Esophagus (tissue), 2 donors: ENCODE data around the gene SFXN3. TPM values are rescaled to one million over a fixed set of nuclear protein-coding genes. Genes with fewer than 3 reads are reported as not detected.
A peak's percentile ranks its signal among the peaks of the same experiment; 100 is the strongest.

Source experiments
- H3K27ac ChIP-seq, 2 donors: one replicate each; pipeline ENCODE4 v1.5.1; 2013; ENCODE audit warnings: low read depth in 2 of 2, mild to moderate bottlenecking in 2 of 2, inconsistent platforms in 1 of 2, low read length in 1 of 2, moderate library complexity in 1 of 2
- H3K27me3 ChIP-seq, 2 donors: one replicate each; pipeline ENCODE4 v1.6.1; 2013; ENCODE audit warnings: low read length in 2 of 2, control low read depth in 1 of 2, mild to moderate bottlenecking in 1 of 2; ENCODE audit not compliant: insufficient read depth in 2 of 2, control insufficient read depth in 1 of 2
- H3K36me3 ChIP-seq, 2 donors: one replicate each; pipeline ENCODE4 v1.6.1; 2013; ENCODE audit warnings: low read length in 1 of 2; ENCODE audit not compliant: control insufficient read depth in 2 of 2, insufficient read depth in 2 of 2
- H3K4me1 ChIP-seq, 2 donors: one replicate each; pipeline ENCODE4 v1.6.1; 2013; ENCODE audit warnings: low read length in 1 of 2; ENCODE audit not compliant: control insufficient read depth in 2 of 2, insufficient read depth in 2 of 2
- H3K4me3 ChIP-seq, 2 donors: one replicate each; pipeline ENCODE4 v1.5.1; 2013; ENCODE audit warnings: low read length in 2 of 2, mild to moderate bottlenecking in 2 of 2, low read depth in 1 of 2, moderate library complexity in 1 of 2
- H3K9me3 ChIP-seq, 2 donors: one replicate each; pipeline ENCODE4 v1.6.1; 2013; ENCODE audit warnings: mild to moderate bottlenecking in 2 of 2, low read depth in 1 of 2, low read length in 1 of 2, moderate library complexity in 1 of 2; ENCODE audit not compliant: control insufficient read depth in 2 of 2, insufficient read depth in 1 of 2
- WGBS, 2 donors: extraction: QIAGEN DNeasy Blood & Tissue Kit; methylation state at CpG; one replicate each; pipeline ENCODE4 v1.1.7; 2013; 5-methylcytosine and 5-hydroxymethylcytosine counted together
- polyA plus RNA-seq, 2 donors: library from polyadenylated mRNA; stranded (reverse); fragments of 200-250 nt; gene quantifications; one replicate each; pipeline ENCODE4 v1.2.3, GENCODE V29; 2013
- donor health status: healthy with polysubstance abuse.
- donor health status: Bipolar disorder and iron deficiency.

The SFXN3 gene
- polyA plus RNA-seq, 2 donors: 5.2 to 5.7 TPM

DNA sequence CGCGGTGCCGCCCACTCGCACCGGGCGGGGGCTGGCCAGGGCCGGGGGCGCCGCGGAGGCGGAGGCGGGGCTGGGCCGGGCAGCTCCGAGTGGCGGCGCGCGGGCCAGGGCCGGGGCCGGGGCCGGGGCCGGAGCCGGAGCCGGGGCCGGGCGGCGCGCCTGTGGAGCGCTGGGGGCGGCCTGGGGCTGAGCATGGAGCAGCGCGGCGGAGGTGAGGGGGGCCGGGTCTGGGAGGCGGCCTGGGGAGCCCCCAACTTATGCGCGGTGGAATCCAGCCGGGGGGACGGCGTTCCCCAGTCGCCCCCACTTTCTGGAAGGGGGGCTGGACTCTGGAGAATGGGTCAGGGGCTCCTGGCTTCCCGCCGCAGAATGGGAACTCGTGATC, 31.3 kb upstream of the SFXN3 start, which contains the start of gene LZTS2:
Gene LZTS2, plus strand, starts transcription at position 67 of the 385 bp plus-strand sequence. CDS start 2,731 bp downstream, outside the sequence.
- H3K4me1 ChIP-seq: peaks cover 3 to 17% of the 10 kb centered on the region in 2 donors
- peaks cover 4 to 12% of the 10 kb centered on the region in 2 donors for H3K36me3 ChIP-seq
- peak within 1 kb of the TSS; percentile 63 to 83 for H3K4me3 ChIP-seq
- no peaks in the 10 kb centered on the region for H3K27me3 ChIP-seq
- 1 to 3% methylated on average over 23 to 44 of the region's 44 CpGs for WGBS, 2 donors
- no peaks in the 10 kb centered on the region for H3K9me3 ChIP-seq
- H3K27ac ChIP-seq: peak within 1 kb of the TSS; percentile 95 to 98

DNA sequence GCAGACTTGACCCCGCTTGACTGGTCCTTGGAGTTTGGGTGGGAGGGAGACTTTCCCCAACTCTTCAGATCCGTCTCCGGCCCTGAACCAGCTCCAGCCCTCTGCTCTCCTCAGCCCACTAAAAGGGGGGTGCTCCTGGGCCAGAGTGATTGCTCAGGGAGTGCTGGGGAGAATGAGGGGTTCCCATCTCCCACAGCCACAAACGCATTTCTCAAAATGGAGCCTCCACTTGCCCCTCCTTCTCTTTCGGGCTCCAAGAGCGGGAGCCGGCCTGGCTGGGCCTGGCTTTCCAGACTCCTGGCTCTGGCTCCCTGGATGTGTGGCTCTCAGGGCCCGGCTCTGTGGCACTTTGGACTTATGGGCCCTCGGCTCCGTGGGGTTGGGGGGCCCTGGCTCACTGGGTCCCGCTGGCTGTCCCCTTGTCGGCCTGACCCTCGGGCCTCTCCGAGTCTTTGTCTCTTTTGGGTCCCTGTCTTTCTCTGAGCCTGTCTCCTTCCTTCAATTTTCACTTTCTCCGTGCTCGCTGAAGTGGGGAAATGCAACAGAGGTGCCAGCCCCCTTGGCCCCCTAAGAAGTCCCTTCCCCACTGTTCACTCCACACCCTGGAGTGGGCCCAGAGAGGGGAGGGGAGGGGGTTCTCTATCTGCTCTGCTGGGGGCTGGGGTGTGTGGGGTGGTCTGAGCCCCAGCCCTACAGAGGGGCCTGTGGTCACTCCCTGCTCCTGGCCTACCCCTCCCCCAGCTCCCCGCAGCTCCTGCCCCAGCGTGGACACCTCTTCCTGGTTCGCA, 30.7 kb upstream of the SFXN3 start:
- Histone ChIP-seq H3K4me3 (peak overlapping the region; percentile 63 to 83), H3K4me1 (peaks cover 3 to 17% of the 10 kb centered on the region in 2 donors), H3K27ac (peak overlapping the region; percentile 95 to 98), H3K27me3 (no peaks in the 10 kb centered on the region), H3K36me3 (peaks cover 4 to 16% of the 10 kb centered on the region in 2 donors), H3K9me3 (no peaks in the 10 kb centered on the region)
- 10 to 15% methylated on average over 19 of the region's 19 CpGs for WGBS, 2 donors

GRCh38 chr10:101000915-101001658, 29.9 kb upstream of the SFXN3 start:
- 28 to 39% methylated on average over 12 of the region's 12 CpGs for WGBS, 2 donors
- peak overlapping the region; percentile 95 to 98 for H3K27ac ChIP-seq
- H3K4me3 ChIP-seq: peak overlapping the region; percentile 63 to 83
- peaks cover 4 to 21% of the 10 kb centered on the region in 2 donors for H3K36me3 ChIP-seq
- H3K27me3 ChIP-seq: no peaks in the 10 kb centered on the region
- peaks cover 3 to 17% of the 10 kb centered on the region in 2 donors for H3K4me1 ChIP-seq
- H3K9me3 ChIP-seq: no peaks in the 10 kb centered on the region

DNA sequence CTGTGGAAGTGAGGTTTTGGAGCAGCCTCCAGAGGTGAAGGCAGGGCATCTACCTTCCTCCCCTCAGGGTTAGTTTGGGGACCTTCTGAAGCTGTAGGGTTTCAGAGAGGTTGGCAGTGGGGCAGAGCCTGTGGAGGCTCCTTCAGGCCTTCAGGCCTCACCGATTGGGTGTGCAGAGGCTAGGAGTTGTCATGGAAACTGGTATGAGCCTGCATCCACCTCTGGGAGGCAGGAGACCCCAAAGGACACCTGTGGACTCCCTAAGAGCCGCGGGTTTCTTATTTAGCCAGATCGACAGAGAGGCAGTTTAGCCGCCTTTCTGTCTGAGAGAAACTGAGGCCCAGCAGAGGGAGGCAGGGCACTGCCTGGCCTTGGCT, 29.4 kb upstream of the SFXN3 start:
- Histone ChIP-seq H3K4me1 (peaks cover 3 to 13% of the 10 kb centered on the region in 2 donors), H3K4me3 (no peak overlapping the region), H3K36me3 (peaks cover 4 to 26% of the 10 kb centered on the region in 2 donors), H3K9me3 (no peaks in the 10 kb centered on the region), H3K27me3 (no peaks in the 10 kb centered on the region), H3K27ac (peak overlapping the region; percentile 50 to 78)
- WGBS, 2 donors: 56 to 67% methylated on average over 5 of the region's 5 CpGs

- H3K27ac ChIP-seq: peak overlapping the region; percentile 50 to 78
- H3K27me3 ChIP-seq: no peaks in the 10 kb centered on the region
- H3K4me3 ChIP-seq: peak overlapping the region in 1 of 2 donors; percentile 3
- H3K4me1 ChIP-seq: peaks cover 3 to 12% of the 10 kb centered on the region in 2 donors
- H3K36me3 ChIP-seq: peaks cover 4 to 31% of the 10 kb centered on the region in 2 donors
- H3K9me3 ChIP-seq: no peaks in the 10 kb centered on the region
- WGBS, 2 donors: 82 to 84% methylated on average over 10 to 11 of the region's 11 CpGs
These were observed 28.6 kb upstream of the SFXN3 start for GRCh38 chr10:101002456-101002855.

GRCh38 chr10:101003639-101004206, 27.3 kb upstream of the SFXN3 start:
- no peaks in the 10 kb centered on the region for H3K9me3 ChIP-seq
- peaks cover 4 to 31% of the 10 kb centered on the region in 2 donors for H3K36me3 ChIP-seq
- peaks cover 0 to 11% of the 10 kb centered on the region in 2 donors for H3K4me1 ChIP-seq
- H3K27ac ChIP-seq: no peak overlapping the region
- no peak overlapping the region for H3K4me3 ChIP-seq
- WGBS, 2 donors: 92 to 93% methylated on average over 18 of the region's 18 CpGs
- H3K27me3 ChIP-seq: no peaks in the 10 kb centered on the region

GRCh38 chr10:101005361-101005760, 25.7 kb upstream of the SFXN3 start:
- H3K4me3 ChIP-seq: no peak overlapping the region
- H3K36me3 ChIP-seq: peaks cover 4 to 31% of the 10 kb centered on the region in 2 donors
- peaks cover 4 to 11% of the 10 kb centered on the region in 2 donors for H3K4me1 ChIP-seq
- no peaks in the 10 kb centered on the region for H3K27me3 ChIP-seq
- no peaks in the 10 kb centered on the region for H3K9me3 ChIP-seq
- no peak overlapping the region for H3K27ac ChIP-seq
- 83 to 91% methylated on average over 23 of the region's 23 CpGs for WGBS, 2 donors

DNA sequence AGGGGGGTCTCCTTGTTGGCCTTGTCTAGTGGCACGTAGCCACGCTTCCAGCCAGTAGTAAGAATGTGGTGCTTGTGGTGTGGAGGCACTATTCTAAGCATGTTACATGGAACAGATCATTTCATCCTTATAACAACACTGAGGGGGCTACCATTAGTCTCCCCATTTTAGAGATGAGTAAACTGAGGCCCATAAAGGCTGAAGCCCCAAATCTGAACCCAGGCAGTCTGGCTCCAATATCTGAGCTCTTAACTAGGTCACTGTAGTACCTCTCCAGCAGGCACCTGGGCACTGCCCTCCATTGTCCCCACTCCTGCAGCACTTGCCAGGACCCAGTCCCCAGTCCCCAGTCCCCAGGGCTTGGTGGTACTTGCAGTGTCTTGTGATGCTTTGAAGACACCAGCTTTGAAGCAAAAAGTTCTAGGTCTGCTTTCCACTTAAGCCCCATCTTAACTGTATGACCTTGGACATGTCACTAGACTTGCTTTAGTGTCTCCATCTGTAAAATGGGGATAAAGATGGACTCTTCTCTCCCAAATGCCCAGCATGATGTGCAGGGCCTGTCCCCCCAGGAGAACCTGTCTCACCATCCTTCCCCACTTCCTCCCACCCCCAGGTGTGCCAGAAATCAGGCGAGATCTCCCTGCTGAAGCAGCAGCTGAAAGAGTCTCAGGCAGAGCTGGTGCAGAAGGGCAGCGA, 25.0 kb upstream of the SFXN3 start:
- Histone ChIP-seq H3K4me3 (no peak overlapping the region), H3K36me3 (peaks cover 4 to 31% of the 10 kb centered on the region in 2 donors)

GRCh38 chr10:101006593-101007098, 24.4 kb upstream of the SFXN3 start:
- Histone ChIP-seq H3K27ac (no peak overlapping the region), H3K4me1 (peaks cover 4% of the 10 kb centered on the region in 2 donors), H3K27me3 (no peaks in the 10 kb centered on the region), H3K9me3 (no peaks in the 10 kb centered on the region), H3K36me3 (peaks cover 4 to 31% of the 10 kb centered on the region in 2 donors), H3K4me3 (no peak overlapping the region)
- 81 to 83% methylated on average over 33 of the region's 33 CpGs for WGBS, 2 donors

More for the DNA sequence above, 25.0 kb upstream of the SFXN3 start:
- WGBS, 2 donors: 94 to 95% methylated on average over 4 of the region's 4 CpGs
- Histone ChIP-seq H3K4me1 (peaks cover 4 to 6% of the 10 kb centered on the region in 2 donors), H3K27me3 (no peaks in the 10 kb centered on the region), H3K9me3 (no peaks in the 10 kb centered on the region), H3K27ac (no peak overlapping the region)
